Measurements from ENCODE around the gene PAH.

The PAH gene

DNA sequence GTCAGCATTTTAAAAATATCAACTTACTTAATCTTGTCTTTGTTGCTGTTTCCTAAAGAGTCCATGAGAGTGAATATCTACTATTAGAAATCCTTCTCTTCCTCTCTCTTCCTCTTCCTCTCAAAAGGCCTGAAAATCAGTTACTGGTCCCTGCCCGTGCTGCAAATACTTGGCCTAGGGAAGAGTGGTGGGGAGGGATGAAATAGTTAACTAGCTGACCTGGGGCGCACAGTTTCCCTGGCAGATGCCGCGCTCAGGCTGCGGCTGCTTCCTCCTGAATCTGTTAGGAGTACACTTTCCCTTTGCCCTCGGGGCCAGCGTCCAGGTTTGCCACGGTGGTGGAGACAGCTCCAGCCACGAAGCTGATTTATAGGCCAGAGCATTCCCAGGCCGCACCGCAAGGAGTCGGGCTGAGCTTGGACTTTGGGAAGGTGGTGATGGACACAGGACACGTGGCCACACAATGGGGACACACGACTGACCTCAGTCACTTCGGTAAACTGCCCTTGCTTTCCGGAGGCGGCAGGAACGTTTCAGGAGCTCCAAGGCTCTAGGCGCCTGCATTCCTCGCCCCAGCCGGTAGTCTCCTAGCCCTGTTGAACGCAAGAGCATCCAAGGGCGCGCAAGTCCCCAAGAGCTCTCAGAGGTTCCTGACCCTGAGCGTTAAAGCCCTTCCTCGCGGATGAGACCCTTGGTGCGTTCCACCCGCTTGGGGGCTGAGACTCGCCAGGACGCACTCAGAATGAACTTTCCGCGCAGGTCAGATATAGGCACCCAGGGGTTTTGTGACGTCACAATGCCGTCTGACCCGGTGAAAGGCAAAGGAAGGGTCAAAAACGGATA is 33.3 kb upstream of the PAH start:
- no peak for DNase-seq

DNA sequence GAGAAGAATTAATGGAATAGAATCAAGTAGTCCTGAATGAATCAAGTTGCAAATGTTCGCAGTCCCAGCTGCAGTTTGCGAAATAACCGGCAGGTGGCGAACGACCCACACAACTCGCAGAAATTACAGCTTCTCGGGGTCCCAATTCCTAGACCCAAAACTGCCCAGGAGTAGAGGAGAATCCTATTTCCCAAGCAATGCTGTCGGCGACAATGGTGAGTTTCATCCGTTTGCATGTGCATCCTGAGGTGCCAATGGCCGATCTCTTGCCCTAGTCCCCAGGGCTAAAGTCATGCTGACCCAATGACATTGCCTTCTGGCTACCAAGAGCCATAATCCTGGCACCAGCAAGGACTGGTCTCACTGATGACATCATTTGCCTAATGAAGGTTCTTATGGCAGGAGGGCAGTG is 31.9 kb upstream of the PAH start:
- no peak for DNase-seq

DNA sequence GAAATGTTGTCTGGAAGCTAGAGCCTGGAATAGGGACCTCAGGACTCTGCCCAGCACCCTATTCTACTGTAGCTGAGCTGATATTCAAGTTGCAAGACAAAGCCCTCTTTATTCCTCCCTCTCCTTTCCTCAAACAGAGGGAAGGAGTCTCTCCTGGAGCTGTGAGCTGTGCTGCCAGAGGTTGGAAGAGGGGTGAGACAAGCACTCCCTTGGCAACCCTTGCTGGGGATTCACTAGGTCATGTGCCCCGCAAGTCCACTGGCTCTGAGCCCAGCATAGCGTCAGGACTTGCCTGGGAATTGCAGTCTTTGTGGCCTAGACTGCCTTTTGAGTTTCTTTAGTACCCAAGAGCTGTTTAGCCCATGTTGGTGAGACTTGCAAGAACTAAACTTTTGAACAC is 29.0 kb upstream of the PAH start:
- no peak for DNase-seq

DNA sequence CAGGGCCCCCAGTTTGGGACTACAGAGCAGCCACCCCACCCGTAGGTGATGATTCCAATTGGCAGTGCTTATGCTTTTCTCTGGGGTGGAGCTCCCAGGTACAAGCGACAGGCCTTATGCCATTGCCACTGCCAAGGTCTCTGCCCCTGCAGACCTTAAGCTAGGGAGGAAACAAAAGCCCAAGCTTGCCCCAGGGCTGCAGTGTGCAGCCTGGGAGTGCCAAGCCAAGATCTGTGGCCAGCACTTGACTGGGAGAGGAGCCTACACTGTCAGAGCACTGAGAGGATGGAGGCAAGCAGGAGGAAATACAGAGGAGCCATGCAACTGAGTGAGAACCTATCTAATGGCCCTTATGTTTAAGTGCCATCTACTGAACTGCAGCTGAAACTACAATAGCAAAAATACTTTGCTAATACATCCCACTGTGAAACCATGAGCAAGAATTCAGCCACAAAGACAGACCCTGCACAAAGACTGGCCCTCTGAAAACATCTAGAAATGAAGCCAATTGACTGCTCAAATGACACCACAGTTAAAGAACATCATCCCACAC is 22.7 kb upstream of the PAH start:
- no peak for DNase-seq

DNA sequence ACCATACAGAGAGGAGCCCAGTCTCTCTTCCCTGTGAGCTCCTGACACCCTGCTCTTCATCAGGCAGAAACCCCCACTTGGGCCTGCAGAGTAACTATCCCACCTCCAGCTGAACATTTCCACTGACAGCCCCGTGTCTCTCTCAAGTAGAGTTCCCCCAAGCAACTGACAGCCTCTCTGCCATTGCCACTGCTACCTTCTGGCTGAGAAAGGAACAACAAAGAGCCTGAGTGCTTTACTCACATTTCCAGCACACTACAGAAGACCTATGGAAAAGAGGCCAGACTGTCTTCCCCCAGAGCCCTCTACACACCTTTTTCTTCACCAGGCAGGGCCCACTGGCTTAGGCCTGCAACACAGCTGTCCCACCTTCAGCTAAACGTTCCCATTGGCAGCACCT is 22.0 kb upstream of the PAH start:
- no peak for DNase-seq

DNA sequence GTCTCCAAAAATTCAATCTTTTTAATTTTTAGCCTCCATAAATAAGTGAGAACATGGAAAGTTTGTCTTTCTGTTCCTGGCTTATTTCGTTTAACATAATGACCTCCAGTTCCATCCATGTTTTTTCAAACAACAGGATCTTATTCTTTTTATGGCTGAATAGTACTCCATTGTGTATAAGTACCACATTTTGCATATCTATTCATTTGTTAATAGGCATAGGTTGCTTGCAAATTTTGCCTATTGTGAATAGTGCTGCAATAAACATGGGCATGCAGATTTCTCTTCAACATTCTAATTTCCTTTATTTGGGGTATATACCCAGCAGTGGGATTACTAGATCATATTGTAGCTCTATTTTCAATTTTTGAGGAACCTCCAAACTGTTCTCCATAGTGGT is 16.1 kb upstream of the PAH start:
- DNase-seq = no peak

DNA sequence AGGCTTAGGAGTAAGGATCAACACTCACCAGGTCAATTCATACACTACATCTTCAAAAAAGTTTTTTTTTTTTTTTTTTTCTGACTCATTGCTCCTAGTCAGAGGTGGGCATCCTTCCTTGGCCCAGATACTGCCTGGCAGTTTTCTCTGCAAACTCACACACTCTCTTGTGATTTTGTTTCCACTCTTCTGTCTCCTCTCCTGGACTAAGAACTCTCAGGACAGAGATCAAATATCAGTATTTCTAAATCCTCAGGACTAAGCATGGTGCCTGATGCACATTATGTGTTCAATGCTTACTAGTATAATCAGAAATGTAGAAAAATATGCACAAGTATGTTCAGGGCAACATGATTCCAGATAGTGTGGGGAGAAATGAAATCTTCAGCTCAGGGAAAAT is 10.2 kb upstream of the PAH start:
- DNase-seq = no peak

DNA sequence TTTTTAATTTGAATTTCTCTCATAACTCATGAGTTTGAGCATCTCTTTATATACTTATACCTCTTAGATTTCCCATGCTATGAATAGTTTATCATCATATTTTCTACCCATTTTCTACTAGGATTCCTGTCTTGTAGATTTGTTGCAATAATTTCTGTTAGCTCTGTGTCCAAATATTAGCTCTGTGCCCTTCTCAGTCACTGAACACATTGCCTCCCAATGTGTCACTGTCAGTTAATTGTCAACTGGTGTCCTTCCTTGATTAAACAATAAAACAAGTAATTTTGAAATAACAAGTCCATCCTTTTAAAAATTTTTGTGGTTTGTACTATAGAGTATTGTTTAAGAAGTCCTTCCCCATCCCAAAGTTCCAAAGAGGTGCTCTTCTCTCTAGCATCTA is 4.2 kb upstream of the PAH start:
- no peak for DNase-seq

DNA sequence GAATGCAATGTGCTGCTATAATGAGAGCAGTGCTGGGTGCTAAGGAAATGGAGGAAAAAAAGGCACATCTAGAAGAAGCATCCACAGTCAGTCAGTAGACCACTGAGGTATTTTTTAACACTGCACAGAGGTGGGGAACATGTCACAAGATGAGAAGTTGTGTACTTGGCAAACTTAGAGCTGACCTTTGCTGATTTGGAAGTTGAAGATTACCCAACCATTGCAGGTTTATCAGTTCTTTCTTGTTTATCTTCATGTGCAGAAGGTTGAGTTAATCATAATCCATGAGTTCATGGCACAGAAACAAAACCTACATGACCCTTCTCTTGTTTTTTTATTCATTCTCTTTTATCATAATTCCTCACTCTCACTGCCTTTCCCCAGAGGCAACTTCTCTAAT is 3.2 kb upstream of the PAH start:
- DNase-seq = no peak

DNA sequence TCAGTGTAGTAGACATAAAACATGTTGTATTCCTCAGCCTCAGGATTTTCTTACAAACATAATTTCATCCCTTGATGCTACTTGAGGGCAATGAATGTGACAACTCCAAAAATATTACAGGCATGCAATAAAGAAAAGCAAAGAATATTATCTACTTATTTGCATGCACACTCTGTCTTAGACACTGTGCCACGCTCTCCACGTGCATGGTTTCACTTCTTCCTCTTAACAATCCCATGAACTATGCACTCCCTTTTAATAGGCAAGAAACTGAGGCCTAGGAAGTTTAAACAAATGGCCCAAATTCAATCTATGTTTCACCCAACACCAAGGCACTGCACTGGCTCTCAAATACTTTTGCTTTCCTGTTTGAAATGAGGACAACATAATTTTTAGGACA is 1.8 kb upstream of the PAH start:
- no peak for DNase-seq

DNA sequence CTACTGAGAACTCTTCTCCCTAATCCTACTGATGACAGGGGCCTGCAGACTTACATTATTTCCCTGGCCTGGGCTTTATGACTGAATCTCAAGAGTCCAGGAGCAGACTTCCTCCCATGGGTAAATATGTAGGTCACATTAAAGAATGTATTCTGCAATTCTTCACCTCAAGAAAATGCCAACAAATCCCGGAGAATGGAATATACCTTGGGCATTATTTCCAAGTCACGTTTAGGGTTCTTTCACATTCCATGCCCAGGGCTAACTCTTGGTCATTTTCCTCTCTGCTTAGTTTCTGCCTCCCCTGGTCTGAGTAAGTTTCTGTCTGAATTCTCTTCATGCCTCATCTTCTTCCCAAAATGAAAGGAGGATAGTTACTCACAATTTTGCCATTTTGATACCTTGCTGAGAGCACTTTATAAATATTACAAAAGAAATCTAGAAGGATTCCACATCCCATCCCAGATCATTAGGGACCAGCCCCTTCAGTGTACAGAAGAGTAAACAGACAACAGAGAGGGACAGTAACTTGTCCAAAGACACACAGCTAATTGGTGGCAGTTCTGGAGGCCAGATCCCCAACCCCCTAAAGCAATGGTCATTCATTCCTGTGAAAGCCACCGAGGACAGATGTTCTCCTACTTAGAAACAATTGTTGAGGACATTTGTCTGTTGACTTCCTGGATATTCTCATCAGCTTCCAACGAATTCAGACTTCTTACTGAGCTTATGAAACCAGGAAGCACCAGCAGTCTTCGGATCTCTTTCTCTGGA is 605 bp downstream of the PAH start:
- DNase-seq = no peak

DNA sequence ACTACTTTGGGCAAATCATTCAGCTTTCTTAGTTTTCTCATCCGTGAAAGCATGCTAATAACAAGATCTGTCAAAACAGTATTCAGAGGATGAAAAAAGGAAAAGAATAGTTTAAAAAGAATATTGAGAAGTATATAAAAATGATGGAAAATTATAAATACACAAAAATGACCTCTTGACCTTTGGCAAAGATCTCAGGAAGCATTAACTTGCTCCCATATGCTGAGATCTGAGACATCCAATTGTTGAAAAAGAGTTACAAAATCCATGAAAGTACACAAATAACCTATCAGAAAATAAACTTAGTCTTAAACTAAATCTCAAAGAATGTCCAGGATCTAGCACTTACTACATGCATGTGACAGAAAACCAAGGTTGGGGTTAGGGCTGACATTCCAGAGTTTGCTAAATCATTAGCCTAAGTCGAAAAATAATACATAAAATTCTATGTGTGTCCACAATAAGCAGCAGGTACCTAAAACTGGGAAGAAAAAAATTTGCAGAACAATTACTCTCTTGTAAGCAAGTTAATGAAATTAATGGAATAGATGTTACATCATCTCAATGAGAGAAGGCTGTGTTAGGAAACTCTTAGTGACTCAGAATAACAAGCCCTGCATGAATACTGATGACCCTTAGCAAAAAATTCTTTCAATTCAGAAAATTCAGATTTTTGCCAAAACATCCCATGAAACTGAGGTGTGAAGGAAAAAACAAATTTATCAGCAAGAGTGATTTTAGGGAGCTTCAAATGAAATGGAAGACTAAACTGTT is 3.4 kb downstream of the PAH start:
- DNase-seq = no peak

DNA sequence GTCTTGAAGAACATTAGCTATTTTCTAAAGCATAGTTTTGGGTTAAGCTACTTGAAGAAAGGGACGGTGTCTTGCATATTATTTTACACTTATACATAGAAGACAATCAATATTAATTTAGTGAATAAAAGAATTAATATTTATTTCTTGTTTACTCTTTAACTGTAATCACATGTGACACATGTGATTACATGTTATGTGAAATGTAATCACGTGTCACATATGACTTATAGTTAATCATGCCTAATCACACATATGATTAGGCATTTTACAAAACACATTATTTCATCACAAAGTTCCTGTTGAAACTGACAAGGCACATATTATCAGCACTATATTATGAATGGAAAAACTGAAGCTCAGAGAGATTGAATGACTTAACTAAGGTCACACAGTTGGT is 4.8 kb downstream of the PAH start:
- no peak for DNase-seq

DNA sequence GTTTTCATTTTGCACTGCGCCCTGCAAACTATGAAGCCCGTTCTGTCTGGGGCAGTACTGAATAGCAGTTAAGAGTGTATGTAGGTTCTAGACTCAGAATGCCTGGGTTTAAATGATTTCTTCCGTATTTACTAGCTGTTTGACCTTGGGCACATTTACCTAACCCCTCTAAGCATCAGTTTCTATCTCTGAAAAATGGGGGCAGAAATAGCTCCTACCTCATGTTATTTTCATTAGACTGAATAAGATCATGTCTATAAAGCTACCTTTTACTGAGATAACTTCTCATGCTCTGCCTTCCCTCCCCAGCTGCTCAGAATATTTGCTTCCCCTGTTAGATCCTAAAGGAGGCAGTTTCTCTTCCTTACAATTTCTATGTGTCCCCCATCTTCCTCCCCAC is 5.7 kb downstream of the PAH start:
- no peak for DNase-seq

DNA sequence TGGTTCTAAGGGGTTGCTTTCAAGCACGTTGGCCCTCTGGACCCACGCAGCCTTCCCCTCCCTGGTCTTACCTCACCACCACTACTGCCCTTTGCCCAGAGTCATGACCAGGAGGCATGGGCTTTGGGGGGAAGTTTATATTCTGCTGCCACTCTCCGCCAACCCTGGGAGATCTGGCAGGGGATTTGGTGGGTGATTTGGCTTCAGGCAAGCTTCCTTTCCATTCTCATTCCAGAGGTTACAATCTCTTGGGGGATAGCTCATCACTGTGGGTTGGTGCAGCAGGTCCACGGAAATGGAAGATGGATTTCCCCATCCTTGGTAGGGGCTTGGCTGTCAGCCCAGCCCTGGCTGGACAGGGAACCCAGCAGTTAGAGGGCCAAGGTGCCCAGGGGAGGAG is 6.3 kb downstream of the PAH start:
- DNase-seq = no peak

DNA sequence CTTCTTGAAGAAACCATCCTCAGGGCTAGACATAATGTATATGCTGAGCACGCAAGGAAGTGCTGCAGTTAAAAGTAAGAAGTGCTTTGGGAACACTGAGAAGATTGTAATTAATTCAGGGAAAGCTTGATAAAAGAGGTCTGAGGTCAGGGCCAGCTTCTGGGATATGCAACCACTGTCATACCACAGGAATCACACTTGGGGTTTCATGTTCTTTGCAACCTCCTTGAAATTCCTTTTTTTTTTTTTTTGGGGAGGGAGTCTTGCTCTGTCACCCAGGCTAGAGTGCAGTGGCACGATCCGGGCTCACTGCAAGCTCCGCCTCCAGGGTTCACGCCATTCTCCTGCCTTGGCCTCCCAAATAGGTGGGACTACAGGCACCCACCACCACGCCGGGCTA is 6.9 kb downstream of the PAH start:
- no peak for DNase-seq

DNA sequence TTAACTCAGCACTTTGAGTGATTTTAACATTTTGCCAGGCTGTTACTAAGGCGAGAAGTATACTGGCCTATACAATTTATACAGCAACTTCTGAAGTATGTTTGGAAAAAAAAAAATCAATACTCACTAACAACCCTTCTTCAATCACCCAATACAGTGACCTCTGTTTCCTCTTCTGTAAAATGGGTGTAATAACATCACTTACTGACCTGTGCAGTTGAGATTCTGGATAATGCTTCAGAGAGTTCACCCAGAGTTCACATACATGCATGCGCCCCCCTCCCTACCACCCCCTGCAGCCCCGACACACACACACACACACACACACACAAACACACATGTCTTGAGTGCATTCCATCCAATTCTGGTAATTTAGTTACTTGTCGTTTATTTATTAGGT is 9.1 kb downstream of the PAH start:
- DNase-seq = no peak

DNA sequence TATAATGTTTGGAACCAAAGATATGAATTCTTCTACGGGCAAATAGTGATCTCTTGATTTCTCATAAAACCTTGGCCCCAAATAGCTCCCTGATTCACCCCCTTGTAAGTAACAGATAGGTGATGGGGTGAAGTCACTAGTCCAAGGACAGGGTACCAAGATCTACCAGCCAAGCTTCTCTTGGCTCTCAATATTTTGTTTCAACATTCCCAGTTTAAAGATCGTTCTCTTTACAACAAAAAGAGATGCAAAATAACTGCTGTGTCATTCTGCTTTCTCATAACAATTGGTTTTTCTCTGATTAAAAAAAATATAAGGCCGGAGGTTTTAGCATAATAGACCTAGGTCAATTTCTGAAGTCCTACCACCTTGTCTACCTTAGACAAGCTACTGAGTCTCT is 11.8 kb downstream of the PAH start:
- no peak for DNase-seq

DNA sequence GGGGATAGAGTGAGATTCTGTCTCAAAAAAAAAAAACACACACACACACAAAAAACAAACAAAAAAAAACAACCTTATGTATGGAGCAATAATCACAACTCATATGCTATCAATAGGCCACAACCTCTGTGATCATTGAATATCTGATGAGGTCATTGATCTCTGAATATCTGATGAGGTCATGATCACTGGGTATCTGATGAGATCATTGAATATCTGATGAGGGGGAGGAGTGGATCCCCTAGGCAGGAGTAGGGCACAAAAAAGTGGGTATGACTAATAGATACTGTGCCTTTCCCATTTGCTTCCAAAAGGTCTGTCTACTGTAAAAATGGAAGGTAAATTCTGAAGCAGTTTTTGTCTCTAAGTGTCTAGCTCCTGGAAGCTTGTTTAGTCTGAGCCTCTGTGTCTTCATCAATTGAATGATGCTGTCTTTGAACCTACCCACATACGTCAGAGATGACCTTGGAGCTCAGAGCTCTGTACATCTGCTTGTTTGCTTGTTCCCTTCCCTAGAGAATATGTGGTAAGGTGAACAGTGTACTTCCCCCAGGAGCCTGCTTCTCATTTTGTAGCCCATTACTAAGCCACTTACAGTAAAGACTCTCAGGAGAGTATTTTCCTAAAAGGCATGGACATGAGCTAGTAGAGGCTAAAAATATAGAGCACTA is 13.6 kb downstream of the PAH start:
- no peak for DNase-seq

DNA sequence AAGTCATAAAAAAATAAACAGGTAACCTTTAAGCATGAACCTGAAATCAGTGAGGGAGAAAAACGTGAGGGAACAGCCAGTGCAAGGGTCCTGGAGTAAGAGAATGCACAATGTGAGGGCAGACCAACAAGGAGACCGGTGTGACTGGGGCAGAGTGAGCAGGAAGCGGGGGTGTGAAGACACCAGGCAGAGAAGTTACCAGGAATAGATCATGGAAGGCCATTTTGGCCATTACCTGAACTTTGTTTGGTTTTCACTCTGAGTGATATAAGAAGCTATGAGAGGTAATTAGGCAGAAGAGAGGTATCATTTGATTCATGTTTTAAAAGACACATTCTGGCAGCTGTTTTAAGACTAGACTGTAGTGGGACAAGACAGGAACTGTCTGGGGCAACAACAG is 15.0 kb downstream of the PAH start:
- DNase-seq = no peak

DNA sequence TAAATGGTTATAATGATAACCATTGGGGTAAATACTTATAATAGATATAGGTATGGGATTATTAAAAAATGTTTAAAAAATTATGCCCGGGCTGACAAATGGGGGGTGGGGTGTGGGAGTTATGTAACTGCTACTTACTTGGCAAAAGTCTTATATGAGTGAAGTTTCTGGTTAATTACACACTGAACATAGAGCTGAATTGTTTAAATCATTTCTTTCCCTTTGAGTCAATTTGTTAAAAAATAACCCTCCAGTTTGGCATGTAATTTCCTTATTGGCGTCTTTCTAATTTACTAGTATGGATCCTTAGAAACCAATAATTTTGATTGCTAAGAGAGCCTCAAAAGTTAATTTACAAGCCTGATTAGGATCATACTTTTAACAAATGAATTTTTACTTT is 16.7 kb downstream of the PAH start:
- DNase-seq = no peak

DNA sequence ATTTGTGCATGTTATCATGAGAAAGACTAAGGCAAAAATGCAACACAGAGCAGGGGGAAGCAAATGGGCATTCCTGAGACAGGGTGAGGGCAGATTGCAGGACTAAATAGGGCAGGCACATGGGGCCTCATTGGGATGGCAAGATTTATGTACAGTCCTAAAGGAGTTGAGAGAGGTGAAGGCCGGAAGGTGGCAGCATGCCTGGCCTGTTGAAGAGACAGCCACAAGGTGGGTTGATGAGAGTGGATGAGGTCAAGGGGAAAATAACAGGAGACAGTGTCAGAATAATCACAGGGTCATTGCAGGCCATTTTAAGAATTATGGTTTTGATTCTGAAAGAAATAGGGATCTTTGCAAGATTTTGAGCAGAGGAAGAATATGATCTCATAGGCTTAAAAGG is 21.0 kb downstream of the PAH start:
- DNase-seq = no peak

DNA sequence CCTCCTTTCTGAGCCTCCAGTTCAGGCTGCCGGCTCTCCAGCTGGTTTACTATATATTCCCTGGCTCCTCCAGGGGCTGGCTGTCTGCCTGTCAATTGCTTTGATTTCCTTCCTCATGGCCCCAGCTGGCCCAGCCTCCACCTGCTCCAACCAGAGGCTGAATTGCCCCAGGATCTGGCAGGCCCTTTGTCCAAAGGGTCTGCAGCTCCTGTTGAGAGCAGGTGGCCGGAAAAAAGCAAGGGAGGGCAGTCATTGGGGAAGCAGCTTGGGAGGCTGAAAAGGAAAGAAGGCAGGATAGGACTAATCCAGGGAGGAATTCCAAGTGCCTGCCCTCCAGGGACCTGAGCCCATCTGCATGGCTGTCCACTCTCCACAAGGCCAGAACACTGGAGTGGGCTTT is 25.3 kb downstream of the PAH start:
- DNase-seq = no peak

Measured in GF-D8 (cell line).